ENCODE results near the gene RFX1.

RFX1 gene

GRCh38 chr19:13951043-13951442 lies 55.1 kb downstream of the RFX1 start:
- peaks cover 4% of the 10 kb centered on the region for H3K27me3 Mint-ChIP-seq (ENCODE audit: low read depth)
- H3K9me3 Mint-ChIP-seq = no peaks in the 10 kb centered on the region
- no peak for TF ChIP-seq CTCF (IDR thresholded peaks at IDR 0.05; ENCODE audit: unreplicated experiment in 3 of 3)
- no peak overlapping the region for H3K4me3 Mint-ChIP-seq
- no peak overlapping the region for H3K27ac Mint-ChIP-seq
- peaks cover 3% of the 10 kb centered on the region for H3K36me3 Mint-ChIP-seq (ENCODE audit: low read depth)
- peaks cover 4% of the 10 kb centered on the region for H3K4me1 Mint-ChIP-seq

- no peak for TF ChIP-seq CTCF (IDR thresholded peaks at IDR 0.05; ENCODE audit: unreplicated experiment in 3 of 3)
- no peaks in the 10 kb centered on the region for H3K36me3 Mint-ChIP-seq (ENCODE audit: low read depth)
- no peaks in the 10 kb centered on the region for H3K4me1 Mint-ChIP-seq
- H3K4me3 Mint-ChIP-seq = no peak overlapping the region
- no peak overlapping the region for H3K27ac Mint-ChIP-seq
- no peaks in the 10 kb centered on the region for H3K9me3 Mint-ChIP-seq
- H3K27me3 Mint-ChIP-seq (ENCODE audit: low read depth) = peaks cover 13% of the 10 kb centered on the region
Measured at GRCh38 chr19:13946414-13946813, 59.7 kb downstream of the RFX1 start.

GRCh38 chr19:13942023-13942684 lies 64.0 kb downstream of the RFX1 start:
- Mint-ChIP-seq H3K27me3 (ENCODE audit: low read depth) (peaks cover 29% of the 10 kb centered on the region), H3K27ac (no peak overlapping the region), H3K9me3 (no peaks in the 10 kb centered on the region), H3K4me1 (no peaks in the 10 kb centered on the region), H3K4me3 (no peak overlapping the region), H3K36me3 (ENCODE audit: low read depth) (no peaks in the 10 kb centered on the region)
- no peak for TF ChIP-seq CTCF (IDR thresholded peaks at IDR 0.05; ENCODE audit: unreplicated experiment in 3 of 3)

- Mint-ChIP-seq H3K4me1 (peaks cover 5% of the 10 kb centered on the region), H3K9me3 (no peaks in the 10 kb centered on the region), H3K27ac (no peak within 1 kb of the TSS), H3K36me3 (ENCODE audit: low read depth) (no peaks in the 10 kb centered on the region), H3K4me3 (peak within 1 kb of the TSS in 1 of 3 experiments; percentile 11), H3K27me3 (ENCODE audit: low read depth) (peaks cover 20% of the 10 kb centered on the region)
- no peak for TF ChIP-seq CTCF (IDR thresholded peaks at IDR 0.05; ENCODE audit: unreplicated experiment in 3 of 3)
Measured at GRCh38 chr19:13938301-13939064, 67.6 kb downstream of the RFX1 start, which contains the start of gene PODNL1. Gene PODNL1, minus strand, starts transcription at chr19:13938417. Its CDS starts 236 bp downstream, at chr19:13938181.

- Mint-ChIP-seq H3K27ac (no peak overlapping the region), H3K9me3 (no peaks in the 10 kb centered on the region), H3K4me3 (peak overlapping the region in 1 of 3 experiments; percentile 11), H3K27me3 (ENCODE audit: low read depth) (peaks cover 17% of the 10 kb centered on the region), H3K4me1 (peaks cover 5% of the 10 kb centered on the region), H3K36me3 (ENCODE audit: low read depth) (no peaks in the 10 kb centered on the region)
- TF ChIP-seq CTCF (IDR thresholded peaks at IDR 0.05; ENCODE audit: unreplicated experiment in 3 of 3) = no peak
Measured at GRCh38 chr19:13937479-13938300, 68.4 kb downstream of the RFX1 start.
